Panc1 (cell line): ENCODE data around the gene YTHDC2. TPM values are rescaled to one million over a fixed set of nuclear protein-coding genes. Genes with fewer than 3 reads are reported as not detected.

ENCODE experiments used
- ATAC-seq: fragments of 200-7000 bp; cut with Tn5 transposase; 2 replicates; pipeline ENCODE4 v1.9.1; 2020; ENCODE audit warnings: mild to moderate bottlenecking, moderate library complexity
- BruUV-seq: library from RNA; stranded (reverse); fragments of 400-500 nt; replicated peaks from 2 replicates; lab custom pipeline; 2021; lab: Mats Ljungman, UMichigan
- CTCF ChIA-PET: fragments of 300-600 bp; sonication (Branson Sonifier 250); formaldehyde crosslinking; loops from one replicate; lab custom pipeline; 2022; ENCODE audit warnings: antibody characterized with exemption; lab: Charles Lee
- POLR2A ChIA-PET: fragments of 300-600 bp; sonication (Branson Sonifier 250); formaldehyde crosslinking; loops from one replicate; lab custom pipeline; 2022; ENCODE audit warnings: antibody characterized with exemption; lab: Charles Lee
- DNase-seq: peaks from one replicate; pipeline ENCODE4 v3.0.0-alpha.2; 2010; ENCODE audit warnings: low read depth, low spot score
- H3K27ac ChIP-seq: 2 replicates; pipeline ENCODE4 v1.5.1; 2011; ENCODE audit warnings: mild to moderate bottlenecking, low read length, inconsistent platforms
- H3K27me3 ChIP-seq: fragments of 200-500 bp; sonication (Bioruptor generic); 2 replicates; pipeline ENCODE4 v1.6.0; 2014; ENCODE audit warnings: low read length, inconsistent platforms; ENCODE audit not compliant: control insufficient read depth, insufficient read depth
- H3K36me3 ChIP-seq: fragments of 200-500 bp; sonication (Bioruptor generic); 2 replicates; pipeline ENCODE4 v1.5.1; 2014; ENCODE audit warnings: inconsistent platforms, mild to moderate bottlenecking, low read length, moderate library complexity; ENCODE audit not compliant: control insufficient read depth, insufficient read depth
- H3K4me1 ChIP-seq: 2 replicates; pipeline ENCODE4 v1.5.1; 2011; ENCODE audit warnings: inconsistent platforms, mild to moderate bottlenecking, low read length, moderate library complexity; ENCODE audit not compliant: control insufficient read depth, insufficient read depth
- H3K4me3 ChIP-seq, 2 experiments: 2 replicates each; pipeline ENCODE4 v1.5.1; 2011 to 2012; ENCODE audit warnings: low read depth in 2 of 2, low read length in 2 of 2, mild to moderate bottlenecking in 2 of 2, inconsistent platforms in 1 of 2, moderate library complexity in 1 of 2
- H3K9me3 ChIP-seq: fragments of 200-500 bp; sonication (Bioruptor generic); 2 replicates; pipeline ENCODE4 v1.5.1; 2014; ENCODE audit warnings: low read depth, mild to moderate bottlenecking, inconsistent platforms, low read length, moderate library complexity; ENCODE audit not compliant: control insufficient read depth, insufficient read depth
- POLR2AphosphoS5 ChIP-seq: IDR thresholded peaks from 2 replicates; pipeline ENCODE4 v1.6.1; 2012; ENCODE audit warnings: mild to moderate bottlenecking, low read depth, low read length, moderate library complexity
- SIN3A ChIP-seq: IDR thresholded peaks from 2 replicates; pipeline ENCODE4 v1.6.1; 2012; ENCODE audit warnings: low read depth, mild to moderate bottlenecking, low read length, moderate library complexity, borderline replicate concordance; ENCODE audit not compliant: insufficient read depth
- TCF7L2 ChIP-seq: IDR thresholded peaks from 2 replicates; pipeline ENCODE4 v1.6.1; 2011; ENCODE audit warnings: mild to moderate bottlenecking, low read depth, low read length, inconsistent platforms
- in situ Hi-C: cut with HindIII; loops from 2 replicates; pipeline ENCODE4 v1.10.0; 2016; ENCODE audit warnings: low sequenced_read_pairs, low pct_unique_long_range_greater_than_20kb
- intact Hi-C: fragments of 100-400 bp; cut with micrococcal nuclease; formaldehyde crosslinking; loops from one replicate; pipeline ENCODE4 v1.10.0; 2022; ENCODE audit not compliant: unreplicated experiment
- total RNA-seq: library from RNA; stranded (reverse); gene quantifications from one replicate; pipeline ENCODE4 v1.2.1, GENCODE V29; 2021; ENCODE audit not compliant: unreplicated experiment
- TF ChIP-seq, protein P1 (sequence below), 2 experiments: IDR thresholded peaks; 2 replicates each; pipeline ENCODE4 v1.6.1; 2011 to 2012; ENCODE audit warnings: low read depth in 2 of 2, control low read depth in 1 of 2, low read length in 1 of 2, mild to moderate bottlenecking in 1 of 2, moderate library complexity in 1 of 2; ENCODE audit not compliant: insufficient read depth in 1 of 2
- TF ChIP-seq, protein P2 (sequence below): fragments of 450-650 bp; IDR thresholded peaks from 2 replicates; pipeline ENCODE4 v1.5.1; 2017; ENCODE audit warnings: mild to moderate bottlenecking

The YTHDC2 gene
- total RNA-seq, 1 experiment from 2014 or later = 21.7 TPM

DNA sequence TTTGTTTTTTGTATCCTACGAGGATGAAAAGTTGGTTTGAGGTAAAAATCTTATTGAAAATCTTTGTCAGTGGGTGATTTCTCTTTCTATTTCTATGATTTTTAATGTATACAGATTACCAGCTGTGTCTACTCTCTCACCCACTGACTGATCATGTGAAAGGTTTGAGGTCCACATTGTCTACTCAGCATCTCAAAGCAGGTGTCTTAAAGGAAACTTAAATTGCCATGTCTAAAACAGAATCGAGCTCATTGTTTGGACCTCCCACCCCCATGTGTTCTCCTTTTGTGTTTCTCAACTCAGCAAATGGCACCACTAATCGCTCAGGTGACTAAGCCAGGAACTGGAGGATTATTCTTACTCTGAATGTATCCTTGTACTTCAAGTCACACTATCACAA, 121.5 kb downstream of the YTHDC2 start:
- no peaks in the 10 kb centered on the region for H3K36me3 ChIP-seq
- ChIA-PET POLR2A (no interaction called here), CTCF (no interaction called here)
- intact Hi-C loops (no loop called here), in situ Hi-C loops (no loop called here)
- H3K27me3 ChIP-seq = no peaks in the 10 kb centered on the region; the same call in 1 of the 2 replicates
- no TSS peak for BruUV-seq
- no peak overlapping the region for H3K4me3 ChIP-seq
- ATAC-seq = no peak
- no peak overlapping the region for H3K27ac ChIP-seq
- TF ChIP-seq POLR2AphosphoS5 (no peak), TCF7L2 (no peak), SIN3A (no peak)
- TF ChIP-seq, protein P1, sequence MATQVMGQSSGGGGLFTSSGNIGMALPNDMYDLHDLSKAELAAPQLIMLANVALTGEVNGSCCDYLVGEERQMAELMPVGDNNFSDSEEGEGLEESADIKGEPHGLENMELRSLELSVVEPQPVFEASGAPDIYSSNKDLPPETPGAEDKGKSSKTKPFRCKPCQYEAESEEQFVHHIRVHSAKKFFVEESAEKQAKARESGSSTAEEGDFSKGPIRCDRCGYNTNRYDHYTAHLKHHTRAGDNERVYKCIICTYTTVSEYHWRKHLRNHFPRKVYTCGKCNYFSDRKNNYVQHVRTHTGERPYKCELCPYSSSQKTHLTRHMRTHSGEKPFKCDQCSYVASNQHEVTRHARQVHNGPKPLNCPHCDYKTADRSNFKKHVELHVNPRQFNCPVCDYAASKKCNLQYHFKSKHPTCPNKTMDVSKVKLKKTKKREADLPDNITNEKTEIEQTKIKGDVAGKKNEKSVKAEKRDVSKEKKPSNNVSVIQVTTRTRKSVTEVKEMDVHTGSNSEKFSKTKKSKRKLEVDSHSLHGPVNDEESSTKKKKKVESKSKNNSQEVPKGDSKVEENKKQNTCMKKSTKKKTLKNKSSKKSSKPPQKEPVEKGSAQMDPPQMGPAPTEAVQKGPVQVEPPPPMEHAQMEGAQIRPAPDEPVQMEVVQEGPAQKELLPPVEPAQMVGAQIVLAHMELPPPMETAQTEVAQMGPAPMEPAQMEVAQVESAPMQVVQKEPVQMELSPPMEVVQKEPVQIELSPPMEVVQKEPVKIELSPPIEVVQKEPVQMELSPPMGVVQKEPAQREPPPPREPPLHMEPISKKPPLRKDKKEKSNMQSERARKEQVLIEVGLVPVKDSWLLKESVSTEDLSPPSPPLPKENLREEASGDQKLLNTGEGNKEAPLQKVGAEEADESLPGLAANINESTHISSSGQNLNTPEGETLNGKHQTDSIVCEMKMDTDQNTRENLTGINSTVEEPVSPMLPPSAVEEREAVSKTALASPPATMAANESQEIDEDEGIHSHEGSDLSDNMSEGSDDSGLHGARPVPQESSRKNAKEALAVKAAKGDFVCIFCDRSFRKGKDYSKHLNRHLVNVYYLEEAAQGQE (IDR thresholded peaks at IDR 0.05; ENCODE audit: insufficient read depth in 1 of 2, low read depth in 2 of 2, low read length in 1 of 2) = no peak
- TF ChIP-seq, protein P2, sequence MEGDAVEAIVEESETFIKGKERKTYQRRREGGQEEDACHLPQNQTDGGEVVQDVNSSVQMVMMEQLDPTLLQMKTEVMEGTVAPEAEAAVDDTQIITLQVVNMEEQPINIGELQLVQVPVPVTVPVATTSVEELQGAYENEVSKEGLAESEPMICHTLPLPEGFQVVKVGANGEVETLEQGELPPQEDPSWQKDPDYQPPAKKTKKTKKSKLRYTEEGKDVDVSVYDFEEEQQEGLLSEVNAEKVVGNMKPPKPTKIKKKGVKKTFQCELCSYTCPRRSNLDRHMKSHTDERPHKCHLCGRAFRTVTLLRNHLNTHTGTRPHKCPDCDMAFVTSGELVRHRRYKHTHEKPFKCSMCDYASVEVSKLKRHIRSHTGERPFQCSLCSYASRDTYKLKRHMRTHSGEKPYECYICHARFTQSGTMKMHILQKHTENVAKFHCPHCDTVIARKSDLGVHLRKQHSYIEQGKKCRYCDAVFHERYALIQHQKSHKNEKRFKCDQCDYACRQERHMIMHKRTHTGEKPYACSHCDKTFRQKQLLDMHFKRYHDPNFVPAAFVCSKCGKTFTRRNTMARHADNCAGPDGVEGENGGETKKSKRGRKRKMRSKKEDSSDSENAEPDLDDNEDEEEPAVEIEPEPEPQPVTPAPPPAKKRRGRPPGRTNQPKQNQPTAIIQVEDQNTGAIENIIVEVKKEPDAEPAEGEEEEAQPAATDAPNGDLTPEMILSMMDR = no peak
- DNase-seq = no peak
- no peaks in the 10 kb centered on the region for H3K4me1 ChIP-seq
- H3K9me3 ChIP-seq = no peaks in the 10 kb centered on the region

DNA sequence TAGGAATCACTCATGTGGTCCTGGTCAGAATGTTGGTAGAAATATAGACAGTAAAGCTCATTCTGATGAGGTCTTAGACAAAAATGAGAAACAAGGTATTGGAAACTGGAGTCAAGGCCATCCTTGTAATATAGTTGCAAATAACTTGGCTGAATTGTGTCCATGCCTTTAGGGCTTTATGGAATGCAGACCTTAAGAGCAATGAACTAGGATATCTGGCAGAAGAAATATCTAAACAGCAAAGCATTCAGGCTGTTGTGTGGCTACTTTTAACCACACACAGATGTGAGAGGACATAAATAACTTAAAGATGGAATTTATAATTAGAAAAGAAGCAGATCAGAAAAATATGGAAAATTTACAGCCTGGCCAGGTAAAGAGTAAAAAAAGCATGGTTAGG, 128.2 kb downstream of the YTHDC2 start:
- intact Hi-C loops (no loop called here), in situ Hi-C loops (no loop called here)
- Histone ChIP-seq H3K36me3 (no peaks in the 10 kb centered on the region), H3K27ac (no peak overlapping the region), H3K4me1 (no peaks in the 10 kb centered on the region), H3K4me3 (no peak overlapping the region), H3K27me3 (no peaks in the 10 kb centered on the region), H3K9me3 (no peaks in the 10 kb centered on the region)
- DNase-seq (no peak), ATAC-seq (no peak)
- ChIA-PET CTCF (no interaction called here), POLR2A (no interaction called here)
- no TSS peak for BruUV-seq
- TF ChIP-seq, protein P2 = no peak
- TF ChIP-seq SIN3A = no peak
- no peak for TF ChIP-seq TCF7L2
- TF ChIP-seq, protein P1 (IDR thresholded peaks at IDR 0.05; ENCODE audit: insufficient read depth in 1 of 2, low read depth in 2 of 2, low read length in 1 of 2) = no peak
- no peak for TF ChIP-seq POLR2AphosphoS5

Other genes starting within 250 kb of the YTHDC2 start
- gene TSSK1B, start 78.7 kb upstream of the YTHDC2 start, total RNA-seq = not detected
- gene MCC, start 25.2 kb upstream of the YTHDC2 start, total RNA-seq = 0.41 TPM